Heart left ventricle (tissue), 13 donors: ENCODE results near the gene CNIH3.

Experiments
- CTCF ChIP-seq, 12 donors: fragments of 200-600 bp; sonication (generic) in 4 of 12; IDR thresholded peaks; one replicate each; pipeline versions ENCODE4 v1.5.0 to v1.8.0; 2018 to 2022; ENCODE audit warnings: antibody characterized with exemption in 12 of 12, mild to moderate bottlenecking in 5 of 12
- POLR2A ChIP-seq, 2 donors: fragments of 450-650 bp; IDR thresholded peaks; one replicate each; pipeline ENCODE4 v1.6.1; 2017; ENCODE audit warnings: antibody characterized with exemption in 2 of 2, mild to moderate bottlenecking in 2 of 2, moderate library complexity in 2 of 2
- donor health status: ischemic (EF 13 %, LVEDD 7.1; RV severe dilation, severe dysfunction).
- donor health status: DM: no; HTN: yes; CAD: no.
- donor health status: DM: no; HTN: no; CAD: no.
- donor health status: ischemic (EF 25% LVEDD 6.9; RV normal size, moderate dysfunction).
- donor health status: ischemic (EF 25% LVEDD 5.7; RV mildly dilated, moderate dysfunction).
- donor health status: ischemic (EF 35%, LVEDD 5.7; RV mildly dilated, moderate dysfunction).
- donor health status: nonischemic (EF 11% LVEDD 7.7; RV severe dilation, severe dysfunction).
- donor health status: DM: yes; HTN: yes; CAD: no.
- donor health status: PGD.
- donor health status: ischemic (EF 29% LVEDD 5.4; RV normal size, mild dysfunction).
- donor health status: nonischemic (EF 23%, LVEDD 6.1; RV moderate dilation, normal function).

DNA sequence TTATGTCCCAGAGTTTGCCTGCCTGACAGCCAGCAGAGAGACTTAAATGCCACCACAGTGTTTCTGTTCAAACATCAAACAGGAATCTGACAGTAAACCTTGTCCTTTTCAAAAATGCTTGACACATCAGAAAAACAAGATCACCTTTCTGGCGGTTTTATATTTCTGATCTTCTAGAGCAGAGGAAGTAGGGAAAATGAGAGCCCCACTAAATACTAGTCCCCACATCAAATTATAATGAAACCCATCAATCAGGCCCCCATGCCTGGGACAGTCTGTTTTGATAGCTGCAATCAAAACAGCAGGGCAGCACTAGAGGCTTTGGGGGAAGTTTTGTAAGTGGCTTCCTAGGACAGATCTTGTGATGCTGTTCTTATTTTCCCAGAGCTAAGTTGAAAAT, 129.3 kb downstream of the CNIH3 start:
- TF ChIP-seq POLR2A (IDR thresholded peaks at IDR 0.05) (no peak), CTCF (IDR thresholded peaks at IDR 0.05) (no peak)
